Mammary epithelial cell (primary cell): ENCODE measurements around the gene RYR2.

Source experiments
- EZH2 ChIP-seq: IDR thresholded peaks from 2 replicates; pipeline ENCODE4 v1.6.1; 2012; ENCODE audit warnings: low read length, inconsistent platforms, borderline replicate concordance
- TF ChIP-seq, protein P1 (sequence below), 2 donors: IDR thresholded peaks in 1 of 2; conservative IDR thresholded peaks in 1 of 2; 2 replicates each; pipeline ENCODE4 v1.5.1; 2011 to 2012; ENCODE audit warnings: inconsistent platforms in 2 of 2, low read length in 2 of 2, mild to moderate bottlenecking in 2 of 2, control low read depth in 1 of 2, low read depth in 1 of 2; ENCODE audit not compliant: insufficient read depth in 1 of 2; ENCODE audit errors: extremely low read depth in 1 of 2

GRCh38 chr1:237690656-237691055 lies 648.7 kb downstream of the RYR2 start:
- TF ChIP-seq, protein P1, sequence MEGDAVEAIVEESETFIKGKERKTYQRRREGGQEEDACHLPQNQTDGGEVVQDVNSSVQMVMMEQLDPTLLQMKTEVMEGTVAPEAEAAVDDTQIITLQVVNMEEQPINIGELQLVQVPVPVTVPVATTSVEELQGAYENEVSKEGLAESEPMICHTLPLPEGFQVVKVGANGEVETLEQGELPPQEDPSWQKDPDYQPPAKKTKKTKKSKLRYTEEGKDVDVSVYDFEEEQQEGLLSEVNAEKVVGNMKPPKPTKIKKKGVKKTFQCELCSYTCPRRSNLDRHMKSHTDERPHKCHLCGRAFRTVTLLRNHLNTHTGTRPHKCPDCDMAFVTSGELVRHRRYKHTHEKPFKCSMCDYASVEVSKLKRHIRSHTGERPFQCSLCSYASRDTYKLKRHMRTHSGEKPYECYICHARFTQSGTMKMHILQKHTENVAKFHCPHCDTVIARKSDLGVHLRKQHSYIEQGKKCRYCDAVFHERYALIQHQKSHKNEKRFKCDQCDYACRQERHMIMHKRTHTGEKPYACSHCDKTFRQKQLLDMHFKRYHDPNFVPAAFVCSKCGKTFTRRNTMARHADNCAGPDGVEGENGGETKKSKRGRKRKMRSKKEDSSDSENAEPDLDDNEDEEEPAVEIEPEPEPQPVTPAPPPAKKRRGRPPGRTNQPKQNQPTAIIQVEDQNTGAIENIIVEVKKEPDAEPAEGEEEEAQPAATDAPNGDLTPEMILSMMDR (conservative IDR thresholded peaks at IDR 0.05 in 1 of 2, IDR thresholded peaks at IDR 0.05 in 1 of 2; ENCODE audit: extremely low read depth in 1 of 2, insufficient read depth in 1 of 2, low read depth in 1 of 2, low read length in 2 of 2), result no peak
- no peak for TF ChIP-seq EZH2
